OCI-LY1 (cell line): ENCODE data around the gene PPP1R9A.

Experiments
- H2AFZ ChIP-seq: fragments of 200-600 bp; sonication (generic), shearing (Covaris generic); 2 replicates; pipeline ENCODE4 v1.6.0; 2014; ENCODE audit warnings: antibody characterized with exemption, mild to moderate bottlenecking, low read length
- H3F3A ChIP-seq: fragments of 200-600 bp; sonication (generic), shearing (Covaris generic); 2 replicates; pipeline ENCODE4 v1.6.0; 2014; ENCODE audit warnings: mild to moderate bottlenecking, antibody characterized with exemption, low read length, moderate library complexity; ENCODE audit not compliant: insufficient read depth
- H3K27ac ChIP-seq: fragments of 200-600 bp; sonication (generic); 2 replicates; pipeline ENCODE4 v1.5.1; 2014; ENCODE audit warnings: low read length, mixed run types, mild to moderate bottlenecking, low read depth; ENCODE audit not compliant: poor library complexity, severe bottlenecking
- H3K27me3 ChIP-seq: fragments of 200-600 bp; sonication (generic); 2 replicates; pipeline ENCODE4 v1.6.0; 2014; ENCODE audit warnings: antibody characterized with exemption, mild to moderate bottlenecking, low read length, moderate library complexity; ENCODE audit not compliant: insufficient read depth
- H3K36me3 ChIP-seq: fragments of 200-600 bp; sonication (generic); 2 replicates; pipeline ENCODE4 v1.6.1; 2014; ENCODE audit warnings: mild to moderate bottlenecking, antibody characterized with exemption, low read length, moderate library complexity, mixed read lengths; ENCODE audit not compliant: insufficient read depth
- H3K4me1 ChIP-seq: fragments of 200-600 bp; sonication (generic); 2 replicates; pipeline ENCODE4 v1.5.1; 2014; ENCODE audit warnings: mild to moderate bottlenecking, low read length, moderate library complexity; ENCODE audit not compliant: insufficient read depth, severe bottlenecking
- H3K4me2 ChIP-seq: fragments of 200-600 bp; sonication (generic), shearing (Covaris generic); 2 replicates; pipeline ENCODE4 v1.6.1; 2014; ENCODE audit warnings: low read length
- H3K4me3 ChIP-seq: fragments of 200-600 bp; sonication (generic); 2 replicates; pipeline ENCODE4 v1.5.1; 2014; ENCODE audit warnings: low read length, low read depth, mild to moderate bottlenecking, mixed read lengths; ENCODE audit not compliant: poor library complexity, severe bottlenecking
- H3K79me2 ChIP-seq: fragments of 200-600 bp; shearing (Covaris generic); 2 replicates; pipeline ENCODE4 v1.6.1; 2016; ENCODE audit warnings: mixed run types, low read length, mixed read lengths; ENCODE audit not compliant: insufficient read depth
- H3K9ac ChIP-seq: fragments of 200-600 bp; sonication (generic), shearing (Covaris generic); 2 replicates; pipeline ENCODE4 v1.6.1; 2014; ENCODE audit warnings: mild to moderate bottlenecking, low read length, mixed read lengths
- H3K9me2 ChIP-seq: fragments of 200-600 bp; sonication (generic), shearing (Covaris generic); 2 replicates; pipeline ENCODE4 v1.6.1; 2014; ENCODE audit warnings: low read depth, mild to moderate bottlenecking, low read length, mixed read lengths
- H3K9me3 ChIP-seq: fragments of 200-600 bp; shearing (Covaris generic); 2 replicates; pipeline ENCODE4 v1.6.1; 2014; ENCODE audit warnings: low read length, mixed read lengths
- H4K20me1 ChIP-seq: fragments of 200-600 bp; sonication (generic), shearing (Covaris generic); 2 replicates; pipeline ENCODE4 v1.6.0; 2016; ENCODE audit warnings: mild to moderate bottlenecking, low read length; ENCODE audit not compliant: insufficient read depth
- EZH2 ChIP-seq: fragments of 200-600 bp; sonication (generic), shearing (Covaris generic); IDR thresholded peaks from 2 replicates; pipeline ENCODE4 v1.8.0; 2017; ENCODE audit warnings: borderline replicate concordance, mixed run types, mild to moderate bottlenecking, antibody characterized with exemption, low read length, moderate library complexity, mixed read lengths
- TF ChIP-seq, protein P1 (sequence below): fragments of 200-600 bp; sonication (generic), shearing (Covaris generic); IDR thresholded peaks from 2 replicates; pipeline ENCODE4 v1.5.1; 2017; ENCODE audit warnings: mild to moderate bottlenecking, antibody characterized with exemption, low read length, moderate library complexity, mixed read lengths

Gene PPP1R9A

GRCh38 chr7:95334447-95334846 lies 427.1 kb downstream of the PPP1R9A start:
- no peaks in the 10 kb centered on the region for H4K20me1 ChIP-seq
- no peaks in the 10 kb centered on the region for H3K79me2 ChIP-seq
- no peaks in the 10 kb centered on the region for H3K4me1 ChIP-seq
- H3K4me3 ChIP-seq, result no peak overlapping the region
- no peak overlapping the region for H2AFZ ChIP-seq
- H3K9me2 ChIP-seq, result no peaks in the 10 kb centered on the region
- H3K36me3 ChIP-seq, result no peaks in the 10 kb centered on the region
- no peak overlapping the region for H3K4me2 ChIP-seq
- no peak overlapping the region for H3K27ac ChIP-seq
- no peak overlapping the region for H3K9ac ChIP-seq
- H3F3A ChIP-seq, result no peaks in the 10 kb centered on the region
- TF ChIP-seq, protein P1, sequence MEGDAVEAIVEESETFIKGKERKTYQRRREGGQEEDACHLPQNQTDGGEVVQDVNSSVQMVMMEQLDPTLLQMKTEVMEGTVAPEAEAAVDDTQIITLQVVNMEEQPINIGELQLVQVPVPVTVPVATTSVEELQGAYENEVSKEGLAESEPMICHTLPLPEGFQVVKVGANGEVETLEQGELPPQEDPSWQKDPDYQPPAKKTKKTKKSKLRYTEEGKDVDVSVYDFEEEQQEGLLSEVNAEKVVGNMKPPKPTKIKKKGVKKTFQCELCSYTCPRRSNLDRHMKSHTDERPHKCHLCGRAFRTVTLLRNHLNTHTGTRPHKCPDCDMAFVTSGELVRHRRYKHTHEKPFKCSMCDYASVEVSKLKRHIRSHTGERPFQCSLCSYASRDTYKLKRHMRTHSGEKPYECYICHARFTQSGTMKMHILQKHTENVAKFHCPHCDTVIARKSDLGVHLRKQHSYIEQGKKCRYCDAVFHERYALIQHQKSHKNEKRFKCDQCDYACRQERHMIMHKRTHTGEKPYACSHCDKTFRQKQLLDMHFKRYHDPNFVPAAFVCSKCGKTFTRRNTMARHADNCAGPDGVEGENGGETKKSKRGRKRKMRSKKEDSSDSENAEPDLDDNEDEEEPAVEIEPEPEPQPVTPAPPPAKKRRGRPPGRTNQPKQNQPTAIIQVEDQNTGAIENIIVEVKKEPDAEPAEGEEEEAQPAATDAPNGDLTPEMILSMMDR, result no peak
- no peak for TF ChIP-seq EZH2
- no peaks in the 10 kb centered on the region for H3K27me3 ChIP-seq
- no peaks in the 10 kb centered on the region for H3K9me3 ChIP-seq

GRCh38 chr7:95335093-95335492 lies 427.7 kb downstream of the PPP1R9A start:
- Histone ChIP-seq H3K27me3 (no peaks in the 10 kb centered on the region), H3K27ac (no peak overlapping the region), H2AFZ (no peak overlapping the region), H3K9me3 (no peaks in the 10 kb centered on the region), H4K20me1 (no peaks in the 10 kb centered on the region), H3K9ac (no peak overlapping the region), H3K4me1 (no peaks in the 10 kb centered on the region), H3K4me3 (no peak overlapping the region), H3K9me2 (no peaks in the 10 kb centered on the region), H3K4me2 (no peak overlapping the region), H3K79me2 (no peaks in the 10 kb centered on the region), H3F3A (no peaks in the 10 kb centered on the region), H3K36me3 (no peaks in the 10 kb centered on the region)
- no peak for TF ChIP-seq EZH2
- TF ChIP-seq, protein P1, result no peak

- Histone ChIP-seq H3K4me2 (no peak overlapping the region), H3K27me3 (no peaks in the 10 kb centered on the region), H3F3A (no peaks in the 10 kb centered on the region), H2AFZ (no peak overlapping the region), H3K4me3 (no peak overlapping the region), H3K36me3 (no peaks in the 10 kb centered on the region), H3K9me2 (no peaks in the 10 kb centered on the region), H3K4me1 (no peaks in the 10 kb centered on the region), H3K9ac (no peak overlapping the region), H4K20me1 (no peaks in the 10 kb centered on the region), H3K9me3 (no peaks in the 10 kb centered on the region), H3K27ac (no peak overlapping the region), H3K79me2 (no peaks in the 10 kb centered on the region)
- TF ChIP-seq EZH2, result no peak
- TF ChIP-seq, protein P1, result no peak
These were observed 431.4 kb downstream of the PPP1R9A start for GRCh38 chr7:95338832-95339231.
